ENCODE results near the gene TNPO2. TPM values are rescaled to one million over a fixed set of nuclear protein-coding genes. Genes with fewer than 3 reads are reported as not detected.

TNPO2 gene
- total and polyA plus RNA-seq, 2 of the 13 experiments (the other 11 are each of a cell fraction or from before 2014, with no cell fraction given): 31.7 to 61.0 TPM

DNA sequence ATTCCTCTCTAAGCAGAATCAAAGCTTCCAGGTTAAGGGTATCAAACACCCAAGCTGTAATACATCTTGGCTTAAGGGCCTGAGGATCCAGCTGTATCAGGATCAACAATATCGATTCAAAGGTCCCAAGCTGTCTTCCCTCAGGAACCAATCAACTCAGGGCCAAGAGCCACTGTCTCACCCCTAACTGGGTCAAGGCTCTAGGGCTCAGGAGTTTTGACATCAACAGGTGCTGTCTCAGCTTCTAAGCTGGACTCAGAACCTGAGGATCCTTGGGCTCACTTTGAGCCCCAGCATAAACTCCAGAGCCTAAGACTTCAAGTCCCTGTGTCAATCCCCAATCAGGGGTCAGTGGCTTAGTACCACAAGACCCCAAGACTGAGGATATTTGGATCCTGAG lies 28.2 kb downstream of the TNPO2 start:
- WGBS (ENCODE audit: low lambda C conversion rate): no CpG with 5 or more reads among the region's 1 CpG

GRCh38 chr19:12695096-12695495 lies 28.6 kb downstream of the TNPO2 start:
- Histone ChIP-seq H3K79me2 (ENCODE audit: insufficient read depth, low read length) (peaks cover 4% of the 10 kb centered on the region), H3K27ac (ENCODE audit: extremely low read length, insufficient read depth, low read length) (no peak overlapping the region), H4K20me1 (ENCODE audit: insufficient read depth, low read length) (no peaks in the 10 kb centered on the region), H3K4me3 (replicated peaks in 1 of 3; ENCODE audit: insufficient read depth in 1 of 3, low read depth in 2 of 3, low read length in 3 of 3) (peak overlapping the region; percentile 79 to 100 (median 92); a peak in 2 of 6 replicates), H3K4me1 (ENCODE audit: insufficient read depth, low read length) (peaks cover 16% of the 10 kb centered on the region), H2AFZ (ENCODE audit: low read length) (no peak overlapping the region), H3K9me3 (ENCODE audit: low read length) (no peaks in the 10 kb centered on the region), H3K27me3 (ENCODE audit: control insufficient read depth in 1 of 2, insufficient read depth in 2 of 2, low read length in 2 of 2) (no peaks in the 10 kb centered on the region; a peak in 1 of 5 replicates), H3K36me3 (replicated peaks in 1 of 2; ENCODE audit: control insufficient read depth in 1 of 2, insufficient read depth in 2 of 2, low read length in 2 of 2) (peaks cover 0 to 5% of the 10 kb centered on the region in 2 experiments; a peak in 1 of 5 replicates), H3K9ac (ENCODE audit: insufficient read depth, low read depth, low read length) (peak overlapping the region; percentile 81; the same call in 1 of the 2 replicates), H3K4me2 (ENCODE audit: low read depth, low read length) (peak overlapping the region; percentile 86)
- ChIA-PET CTCF (ENCODE audit: low intra/inter-chr PET ratio, low total read pairs) (no interaction called here), POLR2A (interaction anchor here (2.5 kb wide), 1 partner anchor 17 kb away, joined by 9 read pairs; no protein-coding TSS in a partner anchor)
- ATAC-seq (no peak), FAIRE-seq (no peak), DNase-seq (ENCODE audit: low spot score) (no peak)
- no TSS peak for BruUV-seq (replicated peaks)
- 100% methylated on average over 1 of the region's 2 CpGs for WGBS (ENCODE audit: low lambda C conversion rate)
- in situ Hi-C loops (cut with HindIII; ENCODE audit: extremely low pct_ligation_motif_present, low pct_unique_long_range_greater_than_20kb) (no loop called here), intact Hi-C loops (cut with micrococcal nuclease; ENCODE audit: unreplicated experiment) (no loop called here)
- TF ChIP-seq KLF12 (CRISPR knock-in tag; IDR thresholded peaks at IDR 0.05; ENCODE audit: borderline replicate concordance) (no peak), RAD21 (CRISPR knock-in tag; IDR thresholded peaks at IDR 0.05) (no peak), SAP130 (CRISPR knock-in tag; IDR thresholded peaks at IDR 0.05; ENCODE audit: low read depth) (no peak), HDAC1 (CRISPR knock-in tag; IDR thresholded peaks at IDR 0.05) (no peak), FOXA1 (IDR thresholded peaks at IDR 0.05) (no peak), FOXA1 (CRISPR knock-in tag; IDR thresholded peaks at IDR 0.05) (no peak)

More for the DNA sequence above, 28.2 kb downstream of the TNPO2 start:
- no peak overlapping the region for H3K27ac ChIP-seq (ENCODE audit: extremely low read length, insufficient read depth, low read length)
- H3K4me3 ChIP-seq (replicated peaks in 1 of 3; ENCODE audit: insufficient read depth in 1 of 3, low read depth in 2 of 3, low read length in 3 of 3): peak overlapping the region; percentile 79 to 100 (median 92)
- no peaks in the 10 kb centered on the region for H3K9me3 ChIP-seq (ENCODE audit: low read length)
- no peak overlapping the region for H2AFZ ChIP-seq (ENCODE audit: low read length)
- intact Hi-C loops (cut with micrococcal nuclease; ENCODE audit: unreplicated experiment): no loop called here
- no peak for TF ChIP-seq ZNF639 (CRISPR knock-in tag; conservative IDR thresholded peaks at IDR 0.05)
- TF ChIP-seq, protein P1, sequence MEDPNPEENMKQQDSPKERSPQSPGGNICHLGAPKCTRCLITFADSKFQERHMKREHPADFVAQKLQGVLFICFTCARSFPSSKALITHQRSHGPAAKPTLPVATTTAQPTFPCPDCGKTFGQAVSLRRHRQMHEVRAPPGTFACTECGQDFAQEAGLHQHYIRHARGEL (CRISPR knock-in tag; IDR thresholded peaks at IDR 0.05): no peak
- TF ChIP-seq ZNF556 (CRISPR knock-in tag; IDR thresholded peaks at IDR 0.05; ENCODE audit: borderline replicate concordance): no peak
- no peak for TF ChIP-seq SOX5 (CRISPR knock-in tag; IDR thresholded peaks at IDR 0.05; ENCODE audit: borderline replicate concordance)
- CTCF ChIA-PET (ENCODE audit: low intra/inter-chr PET ratio, low total read pairs): no interaction called here
- BruUV-seq (replicated peaks): no TSS peak
- FAIRE-seq (no peak), DNase-seq (ENCODE audit: low spot score) (no peak), ATAC-seq (no peak; the same call in 2 of the 3 replicates)
- peak overlapping the region; percentile 81 for H3K9ac ChIP-seq (ENCODE audit: insufficient read depth, low read depth, low read length)
- H3K4me1 ChIP-seq (ENCODE audit: insufficient read depth, low read length): peaks cover 16% of the 10 kb centered on the region
- peak overlapping the region; percentile 86 for H3K4me2 ChIP-seq (ENCODE audit: low read depth, low read length)
- H4K20me1 ChIP-seq (ENCODE audit: insufficient read depth, low read length): no peaks in the 10 kb centered on the region
- H3K79me2 ChIP-seq (ENCODE audit: insufficient read depth, low read length): peaks cover 4% of the 10 kb centered on the region
- in situ Hi-C loops (cut with HindIII; ENCODE audit: extremely low pct_ligation_motif_present, low pct_unique_long_range_greater_than_20kb): no loop called here
- peaks cover 2 to 5% of the 10 kb centered on the region in 2 experiments; a peak in 1 of 5 replicates for H3K36me3 ChIP-seq (replicated peaks in 1 of 2; ENCODE audit: control insufficient read depth in 1 of 2, insufficient read depth in 2 of 2, low read length in 2 of 2)
- POLR2A ChIA-PET: interaction anchor here (2.5 kb wide), 1 partner anchor 17 kb away, joined by 9 read pairs; no protein-coding TSS in a partner anchor
- no peaks in the 10 kb centered on the region; a peak in 1 of 5 replicates for H3K27me3 ChIP-seq (ENCODE audit: control insufficient read depth in 1 of 2, insufficient read depth in 2 of 2, low read length in 2 of 2)
